GM19238 (cell line): ENCODE measurements around the gene ANXA4.

Source experiments
- DNase-seq: peaks from one replicate; pipeline ENCODE4 v3.0.0; 2011; ENCODE audit warnings: low spot score; ENCODE audit not compliant: insufficient read length

ANXA4 gene

DNA sequence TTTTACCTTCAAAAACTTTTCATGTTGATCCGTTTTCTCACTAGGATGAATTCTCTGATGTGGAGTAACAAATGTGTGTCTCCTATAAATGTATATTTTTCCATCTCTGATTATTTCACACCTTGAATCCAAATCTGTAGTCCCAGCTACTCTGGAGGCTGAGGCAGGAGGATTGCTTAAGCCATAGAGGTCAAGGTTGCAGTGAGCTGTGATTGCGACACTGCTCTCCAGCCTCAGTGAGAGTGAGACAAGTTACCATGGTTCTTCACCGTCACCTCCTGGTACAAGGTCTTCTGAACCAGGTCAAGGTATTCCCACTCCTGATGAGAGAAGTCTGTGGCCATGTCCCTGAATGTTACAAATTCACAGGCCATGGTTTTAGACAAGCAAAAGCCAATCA is 102.6 kb downstream of the ANXA4 start:
- no peak for DNase-seq

GRCh38 chr2:69846182-69847067 is 104.5 kb downstream of the ANXA4 start:
- no peak for DNase-seq

DNA sequence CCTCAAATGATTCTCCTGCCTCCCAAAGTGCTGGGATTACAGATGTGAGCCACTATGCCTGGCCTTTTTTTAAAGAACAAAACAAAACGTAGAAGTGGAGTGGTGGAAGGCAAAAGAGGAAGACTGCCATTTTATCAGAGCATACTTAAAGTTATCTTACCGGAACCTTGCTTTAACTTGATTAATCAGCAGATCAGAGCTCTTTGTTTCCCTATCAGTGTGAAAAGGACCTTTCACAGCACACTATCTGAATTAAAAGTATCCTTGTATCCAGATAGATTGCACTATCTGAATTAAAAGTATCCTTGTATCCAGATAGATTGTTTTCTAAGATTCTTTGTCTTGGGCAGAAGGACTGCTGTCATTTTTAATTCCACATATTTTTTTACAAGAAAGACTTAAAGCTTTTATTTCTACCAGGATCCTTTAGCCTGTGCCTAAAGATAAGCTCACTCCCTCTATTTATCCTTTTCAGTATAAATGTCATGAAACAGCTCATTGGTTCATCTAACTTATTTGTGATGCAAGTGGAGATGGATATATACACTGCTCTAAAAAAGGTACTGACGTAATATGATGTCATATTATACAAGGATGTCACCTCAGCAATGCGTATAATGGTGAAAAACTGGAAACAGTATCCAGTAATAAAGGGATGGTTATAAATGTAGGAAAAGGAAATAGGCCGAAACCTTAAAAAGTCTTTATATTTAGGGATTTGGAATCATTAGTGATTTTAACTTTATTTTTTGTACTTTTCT is 105.3 kb downstream of the ANXA4 start:
- DNase-seq: no peak

- DNase-seq: no peak
These were observed 106.4 kb downstream of the ANXA4 start for GRCh38 chr2:69848186-69848790.

DNA sequence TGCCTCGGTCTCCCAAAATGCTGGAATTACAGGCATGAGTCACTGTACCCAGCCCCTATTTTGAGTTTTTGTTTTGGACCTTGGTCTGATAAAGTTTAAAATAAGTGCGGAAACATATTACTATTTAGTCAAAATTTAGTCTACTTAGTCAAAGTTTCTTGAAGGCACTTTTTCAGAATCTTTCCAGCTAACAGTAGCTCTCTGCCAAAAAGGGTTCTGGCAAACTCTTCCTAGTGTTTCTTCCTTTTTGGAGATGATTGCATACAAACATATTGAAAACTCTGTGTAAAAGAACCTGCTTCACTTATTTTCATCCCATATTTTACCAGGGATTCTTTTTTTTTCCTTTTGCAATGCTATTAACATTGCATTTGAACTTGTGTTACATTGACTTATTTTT is 116.3 kb downstream of the ANXA4 start:
- no peak for DNase-seq

GRCh38 chr2:69863298-69863697 is 121.4 kb downstream of the ANXA4 start:
- no peak for DNase-seq
